PFSK-1 (cell line): ENCODE measurements around the gene CACHD1.

Experiments used
- FOXP2 ChIP-seq: optimal IDR thresholded peaks from 2 replicates; pipeline ENCODE3; 2011; ENCODE audit warnings: borderline replicate concordance, control low read depth, inconsistent platforms; ENCODE audit not compliant: insufficient read depth; ENCODE audit errors: extremely low read length, extremely low read depth
- POLR2AphosphoS5 ChIP-seq: IDR thresholded peaks from 2 replicates; pipeline ENCODE4 v1.6.1; 2012; ENCODE audit warnings: low read depth, mild to moderate bottlenecking, control low read depth, low read length, moderate library complexity
- SIN3A ChIP-seq: IDR thresholded peaks from 2 replicates; pipeline ENCODE4 v1.6.1; 2012; ENCODE audit warnings: mild to moderate bottlenecking, low read length, moderate library complexity, borderline replicate concordance; ENCODE audit not compliant: insufficient read depth
- TAF1 ChIP-seq: IDR thresholded peaks from 2 replicates; pipeline ENCODE4 v1.6.1; 2012; ENCODE audit warnings: low read length, control low read depth, borderline replicate concordance; ENCODE audit not compliant: insufficient read depth
- TF ChIP-seq, protein P1 (sequence below), 2 experiments: IDR thresholded peaks; 2 replicates each; pipeline versions ENCODE4 v1.6.1 to v1.8.0; 2011 to 2012; ENCODE audit warnings: low read depth in 2 of 2, low read length in 2 of 2, control low read depth in 1 of 2, inconsistent platforms in 1 of 2, mild to moderate bottlenecking in 1 of 2, moderate library complexity in 1 of 2; ENCODE audit not compliant: insufficient read depth in 1 of 2

CACHD1 gene

DNA sequence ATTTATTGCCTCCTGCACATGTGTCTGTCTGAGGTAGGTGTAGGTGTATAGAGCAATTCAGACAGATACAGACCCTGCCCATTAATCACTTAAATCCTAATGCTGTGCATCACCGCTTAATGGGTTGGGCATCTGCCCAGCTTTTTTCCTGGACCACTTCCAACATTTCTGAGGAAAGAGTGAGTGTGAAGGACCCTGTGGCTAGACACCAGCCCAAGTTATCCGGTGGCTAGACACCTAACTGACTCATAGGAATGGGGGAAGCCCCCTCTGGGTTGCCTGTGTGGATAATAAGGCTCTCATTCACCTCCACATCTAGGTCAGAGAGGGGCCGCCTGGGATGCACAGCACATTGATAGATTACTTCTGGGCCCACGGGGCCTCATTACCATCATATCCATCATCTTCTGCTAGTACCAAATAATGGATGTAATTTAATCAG is 153.8 kb downstream of the CACHD1 start:
- TF ChIP-seq, protein P1, sequence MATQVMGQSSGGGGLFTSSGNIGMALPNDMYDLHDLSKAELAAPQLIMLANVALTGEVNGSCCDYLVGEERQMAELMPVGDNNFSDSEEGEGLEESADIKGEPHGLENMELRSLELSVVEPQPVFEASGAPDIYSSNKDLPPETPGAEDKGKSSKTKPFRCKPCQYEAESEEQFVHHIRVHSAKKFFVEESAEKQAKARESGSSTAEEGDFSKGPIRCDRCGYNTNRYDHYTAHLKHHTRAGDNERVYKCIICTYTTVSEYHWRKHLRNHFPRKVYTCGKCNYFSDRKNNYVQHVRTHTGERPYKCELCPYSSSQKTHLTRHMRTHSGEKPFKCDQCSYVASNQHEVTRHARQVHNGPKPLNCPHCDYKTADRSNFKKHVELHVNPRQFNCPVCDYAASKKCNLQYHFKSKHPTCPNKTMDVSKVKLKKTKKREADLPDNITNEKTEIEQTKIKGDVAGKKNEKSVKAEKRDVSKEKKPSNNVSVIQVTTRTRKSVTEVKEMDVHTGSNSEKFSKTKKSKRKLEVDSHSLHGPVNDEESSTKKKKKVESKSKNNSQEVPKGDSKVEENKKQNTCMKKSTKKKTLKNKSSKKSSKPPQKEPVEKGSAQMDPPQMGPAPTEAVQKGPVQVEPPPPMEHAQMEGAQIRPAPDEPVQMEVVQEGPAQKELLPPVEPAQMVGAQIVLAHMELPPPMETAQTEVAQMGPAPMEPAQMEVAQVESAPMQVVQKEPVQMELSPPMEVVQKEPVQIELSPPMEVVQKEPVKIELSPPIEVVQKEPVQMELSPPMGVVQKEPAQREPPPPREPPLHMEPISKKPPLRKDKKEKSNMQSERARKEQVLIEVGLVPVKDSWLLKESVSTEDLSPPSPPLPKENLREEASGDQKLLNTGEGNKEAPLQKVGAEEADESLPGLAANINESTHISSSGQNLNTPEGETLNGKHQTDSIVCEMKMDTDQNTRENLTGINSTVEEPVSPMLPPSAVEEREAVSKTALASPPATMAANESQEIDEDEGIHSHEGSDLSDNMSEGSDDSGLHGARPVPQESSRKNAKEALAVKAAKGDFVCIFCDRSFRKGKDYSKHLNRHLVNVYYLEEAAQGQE (IDR thresholded peaks at IDR 0.05; ENCODE audit: insufficient read depth in 1 of 2, low read depth in 2 of 2, low read length in 2 of 2), result no peak
- TF ChIP-seq TAF1, result no peak
- no peak for TF ChIP-seq FOXP2
- no peak for TF ChIP-seq SIN3A
- TF ChIP-seq POLR2AphosphoS5, result no peak

DNA sequence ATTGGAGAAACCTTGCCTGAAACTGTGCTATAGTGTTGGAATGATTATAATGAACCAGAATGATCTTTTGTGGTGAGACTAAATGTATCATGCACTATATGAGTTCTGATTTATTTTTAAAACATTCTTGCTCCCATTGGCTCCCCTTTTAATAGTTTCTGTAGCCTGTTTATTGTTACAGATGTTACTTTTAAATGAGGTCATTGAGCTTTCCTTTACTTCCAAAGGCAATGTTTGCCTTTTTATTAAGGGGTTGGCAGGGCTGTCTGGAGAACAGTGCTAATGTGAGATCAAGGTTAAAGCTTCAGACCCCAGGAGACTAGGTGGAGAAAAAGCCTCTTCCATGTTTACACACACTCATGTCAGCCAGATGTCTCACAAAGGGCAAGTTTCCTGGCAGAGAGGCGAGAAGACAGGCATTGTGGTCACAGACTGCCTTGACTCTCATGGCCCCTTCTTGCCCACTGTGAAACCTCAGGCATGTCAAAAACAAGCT is 154.3 kb downstream of the CACHD1 start:
- TF ChIP-seq FOXP2, result no peak
- no peak for TF ChIP-seq POLR2AphosphoS5
- no peak for TF ChIP-seq SIN3A

DNA sequence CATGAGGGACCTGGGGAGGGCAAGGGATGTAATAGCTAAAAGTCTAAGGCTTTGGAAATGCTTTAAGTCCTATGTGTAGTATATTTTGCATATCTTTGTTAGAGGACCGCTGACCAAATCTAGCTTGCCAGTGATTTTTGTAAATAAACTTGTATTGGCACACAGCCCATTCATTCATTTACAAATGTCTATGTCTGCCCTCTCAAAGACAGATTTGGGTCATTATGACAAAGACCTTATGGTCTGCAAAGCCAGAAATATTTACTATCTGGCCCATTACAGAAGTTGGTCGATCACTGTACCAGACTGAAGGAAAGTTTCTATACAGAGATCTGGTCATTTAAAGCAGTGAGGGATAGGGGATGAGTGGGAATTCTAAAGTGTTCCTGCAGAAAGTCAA is 154.9 kb downstream of the CACHD1 start:
- TF ChIP-seq POLR2AphosphoS5, result no peak
- TF ChIP-seq, protein P1 (IDR thresholded peaks at IDR 0.05; ENCODE audit: insufficient read depth in 1 of 2, low read depth in 2 of 2, low read length in 2 of 2), result no peak
- TF ChIP-seq TAF1, result no peak
- no peak for TF ChIP-seq FOXP2
- TF ChIP-seq SIN3A, result no peak

DNA sequence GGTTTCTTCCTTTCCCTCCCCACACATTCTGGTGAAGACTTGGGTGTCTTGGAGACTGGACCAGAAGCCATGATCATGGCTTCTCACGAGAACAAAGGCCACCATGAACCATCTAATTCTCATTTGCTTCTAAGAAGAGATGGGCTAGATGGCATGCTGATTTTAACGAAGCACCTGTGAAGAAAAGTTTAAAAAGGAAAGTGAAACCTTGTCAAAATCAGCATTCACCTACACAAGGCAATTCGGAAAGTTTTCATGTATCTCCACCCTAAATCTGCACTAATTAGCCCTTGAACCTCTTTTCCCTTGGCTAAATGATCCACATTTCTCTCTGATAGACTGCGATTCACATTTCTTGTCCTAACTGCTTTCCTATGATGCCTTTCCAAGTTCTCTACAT is 160.7 kb downstream of the CACHD1 start:
- TF ChIP-seq SIN3A, result no peak

DNA sequence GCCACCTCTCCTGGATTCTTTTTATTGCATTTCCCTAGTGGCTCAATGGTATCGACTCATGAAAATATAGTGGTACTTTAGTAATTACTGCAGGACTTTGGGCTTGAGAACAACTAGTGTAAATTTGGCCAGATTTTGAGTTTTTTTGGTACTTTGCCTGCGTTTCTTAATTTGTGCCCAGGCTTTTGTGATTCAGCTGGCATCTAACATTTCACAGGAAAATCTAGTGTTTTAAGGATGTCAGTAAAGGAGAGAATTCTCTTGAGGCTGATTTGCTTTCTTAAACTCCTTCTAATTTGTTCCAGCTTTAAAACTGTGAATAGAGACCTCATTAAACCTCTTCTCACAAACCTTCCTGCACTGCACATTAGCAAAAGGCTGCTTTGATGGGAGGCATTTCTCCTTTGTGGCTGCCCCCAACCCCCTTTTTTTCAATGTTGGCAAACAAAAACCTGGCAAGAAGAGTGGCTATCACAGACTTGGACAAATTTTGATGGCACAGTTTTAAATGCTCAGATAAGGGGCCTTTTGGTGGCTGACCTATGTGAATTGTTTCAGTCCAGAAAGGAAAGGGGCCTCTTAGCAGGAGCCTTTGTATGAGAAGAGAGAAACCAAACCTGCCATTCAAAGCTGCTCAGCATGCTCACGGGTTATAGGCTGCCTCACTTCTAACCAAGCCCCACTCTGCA is 161.6 kb downstream of the CACHD1 start:
- no peak for TF ChIP-seq TAF1
- no peak for TF ChIP-seq SIN3A
- TF ChIP-seq, protein P1 (IDR thresholded peaks at IDR 0.05; ENCODE audit: insufficient read depth in 1 of 2, low read depth in 2 of 2, low read length in 2 of 2), result no peak
- no peak for TF ChIP-seq FOXP2
- TF ChIP-seq POLR2AphosphoS5, result no peak

DNA sequence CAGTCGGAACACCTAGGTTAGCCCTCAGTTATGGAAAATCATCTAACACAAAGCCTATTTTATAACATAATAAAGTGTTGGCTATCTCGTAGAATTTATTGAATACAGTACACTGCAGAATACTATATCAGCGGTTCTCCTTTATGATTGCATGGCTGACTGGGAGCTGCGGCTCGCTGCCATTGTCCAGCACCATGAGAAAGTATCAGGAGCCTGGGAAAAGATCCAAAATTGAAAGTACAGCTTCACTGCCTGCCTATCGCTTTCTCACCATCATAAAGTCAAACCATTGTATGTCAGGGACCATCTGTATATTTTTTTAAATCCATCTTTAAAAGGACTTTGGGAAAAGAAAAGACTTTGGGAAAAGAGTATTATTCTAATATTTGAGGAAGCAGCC is 163.0 kb downstream of the CACHD1 start:
- TF ChIP-seq TAF1 (no peak), FOXP2 (no peak), POLR2AphosphoS5 (no peak), SIN3A (no peak)
- TF ChIP-seq, protein P1 (IDR thresholded peaks at IDR 0.05; ENCODE audit: insufficient read depth in 1 of 2, low read depth in 2 of 2, low read length in 2 of 2), result no peak
